KMS-11 (cell line): ENCODE results near the gene TSC22D1.
"Not testable (repeated sequence)": the region's sequence is repeated elsewhere in the genome, so short reads cannot be mapped to it uniquely, and the experiment has no call there.

Source experiments
- H2AFZ ChIP-seq: fragments of 200-600 bp; sonication (generic); 2 replicates; pipeline ENCODE4 v1.6.1; 2016; ENCODE audit warnings: antibody characterized with exemption, mixed run types, low read depth
- H3K27ac ChIP-seq: fragments of 200-600 bp; sonication (generic); 2 replicates; pipeline ENCODE4 v1.6.1; 2016; ENCODE audit warnings: mild to moderate bottlenecking, mixed run types
- H3K27me3 ChIP-seq: fragments of 200-600 bp; sonication (generic); 2 replicates; pipeline ENCODE4 v1.6.1; 2017; ENCODE audit warnings: mild to moderate bottlenecking, low read depth, mixed run types, moderate library complexity; ENCODE audit not compliant: insufficient read depth
- H3K36me3 ChIP-seq: fragments of 200-600 bp; sonication (generic); 2 replicates; pipeline ENCODE4 v1.6.1; 2017; ENCODE audit warnings: mild to moderate bottlenecking, mixed run types; ENCODE audit not compliant: insufficient read depth
- H3K4me1 ChIP-seq: fragments of 200-600 bp; sonication (generic); 2 replicates; pipeline ENCODE4 v1.6.1; 2016; ENCODE audit warnings: mild to moderate bottlenecking, low read depth, mixed run types; ENCODE audit not compliant: poor library complexity, severe bottlenecking
- H3K4me2 ChIP-seq: fragments of 200-600 bp; sonication (generic); 2 replicates; pipeline ENCODE4 v1.7.0; 2016; ENCODE audit warnings: mild to moderate bottlenecking, mixed run types
- H3K4me3 ChIP-seq: fragments of 200-600 bp; sonication (generic); IDR thresholded peaks from 2 replicates; pipeline ENCODE4 v1.6.1; 2017; ENCODE audit warnings: low read depth, low read length, mixed read lengths; ENCODE audit not compliant: insufficient read depth
- H3K79me2 ChIP-seq: fragments of 200-600 bp; sonication (generic); 2 replicates; pipeline ENCODE4 v1.6.1; 2016; ENCODE audit warnings: low read depth, mixed run types; ENCODE audit not compliant: insufficient read depth
- H3K9ac ChIP-seq: fragments of 200-600 bp; sonication (generic); 2 replicates; pipeline ENCODE4 v1.6.1; 2016; ENCODE audit warnings: mild to moderate bottlenecking, mixed run types
- H4K20me1 ChIP-seq: fragments of 200-600 bp; sonication (generic); 2 replicates; pipeline ENCODE4 v1.6.1; 2016; ENCODE audit warnings: mild to moderate bottlenecking, mixed run types; ENCODE audit not compliant: insufficient read depth
- CTCF ChIP-seq: fragments of 200-600 bp; sonication (generic); conservative IDR thresholded peaks from 2 replicates; pipeline ENCODE4 v1.6.1; 2017; ENCODE audit warnings: low read depth, mild to moderate bottlenecking, antibody characterized with exemption, low read length, moderate library complexity, mixed read lengths

TSC22D1 gene

DNA sequence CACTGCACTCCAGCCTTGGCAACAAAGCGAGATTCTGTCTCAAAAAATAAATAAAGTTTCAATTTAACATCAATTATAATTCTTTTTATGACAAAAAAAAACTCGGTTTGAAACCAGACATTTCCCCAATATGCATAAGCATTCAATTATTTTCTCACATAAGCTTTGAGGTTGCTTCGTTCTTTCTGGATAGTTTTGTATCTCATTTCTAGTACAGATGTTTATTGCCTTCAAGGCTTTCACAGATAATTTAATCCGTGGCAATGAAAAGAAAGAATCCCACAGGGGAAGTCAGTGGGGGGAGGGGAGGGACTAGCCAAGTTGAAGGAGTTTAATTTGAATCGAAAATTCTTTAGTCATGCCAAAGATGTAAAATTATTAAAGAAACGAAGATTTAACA is 29.6 kb upstream of the TSC22D1 start:
- H3K4me2 ChIP-seq = no peak overlapping the region
- no peak overlapping the region for H2AFZ ChIP-seq
- TF ChIP-seq CTCF = no peak
- H3K9ac ChIP-seq = no peak overlapping the region
- H3K36me3 ChIP-seq = no peaks in the 10 kb centered on the region
- H3K27me3 ChIP-seq = no peaks in the 10 kb centered on the region
- H3K27ac ChIP-seq = no peak overlapping the region
- no peaks in the 10 kb centered on the region for H3K79me2 ChIP-seq
- no peaks in the 10 kb centered on the region for H4K20me1 ChIP-seq
- H3K4me1 ChIP-seq = no peaks in the 10 kb centered on the region
- H3K4me3 ChIP-seq = no peak overlapping the region

GRCh38 chr13:44605275-44605674 is 29.1 kb upstream of the TSC22D1 start:
- H3K27me3 ChIP-seq = no peaks in the 10 kb centered on the region
- no peak overlapping the region for H3K4me2 ChIP-seq

GRCh38 chr13:44601586-44601985 is 25.5 kb upstream of the TSC22D1 start:
- no peak for TF ChIP-seq CTCF
- H2AFZ ChIP-seq = no peak overlapping the region
- H3K27me3 ChIP-seq = no peaks in the 10 kb centered on the region
- no peaks in the 10 kb centered on the region for H3K79me2 ChIP-seq
- H3K4me3 ChIP-seq = no peak overlapping the region
- no peak overlapping the region for H3K9ac ChIP-seq
- H3K4me2 ChIP-seq = no peak overlapping the region
- no peaks in the 10 kb centered on the region for H3K36me3 ChIP-seq
- no peaks in the 10 kb centered on the region for H3K4me1 ChIP-seq
- no peaks in the 10 kb centered on the region for H4K20me1 ChIP-seq
- H3K27ac ChIP-seq = no peak overlapping the region

More at GRCh38 chr13:44605275-44605674, 29.1 kb upstream of the TSC22D1 start:
- Histone ChIP-seq H3K36me3 (no peaks in the 10 kb centered on the region), H3K79me2 (no peaks in the 10 kb centered on the region), H3K4me1 (no peaks in the 10 kb centered on the region), H3K27ac (no peak overlapping the region), H3K9ac (no peak overlapping the region), H2AFZ (no peak overlapping the region), H3K4me3 (no peak overlapping the region), H4K20me1 (no peaks in the 10 kb centered on the region)
- TF ChIP-seq CTCF = no peak

- not testable (repeated sequence) for H3K27me3 ChIP-seq, H3K4me1 ChIP-seq, H3K9ac ChIP-seq, H4K20me1 ChIP-seq, H2AFZ ChIP-seq, H3K36me3 ChIP-seq, H3K27ac ChIP-seq, H3K79me2 ChIP-seq, H3K4me3 ChIP-seq, H3K4me2 ChIP-seq
These were observed 17.9 kb upstream of the TSC22D1 start for GRCh38 chr13:44593861-44594592.

GRCh38 chr13:44592216-44592847 is 16.2 kb upstream of the TSC22D1 start:
- Histone ChIP-seq H3K4me2 (no peak overlapping the region), H3K27me3 (no peaks in the 10 kb centered on the region), H3K36me3 (no peaks in the 10 kb centered on the region), H3K9ac (no peak overlapping the region), H3K27ac (no peak overlapping the region), H3K4me1 (no peaks in the 10 kb centered on the region), H3K4me3 (no peak overlapping the region), H2AFZ (no peak overlapping the region), H4K20me1 (no peaks in the 10 kb centered on the region), H3K79me2 (no peaks in the 10 kb centered on the region)
- no peak for TF ChIP-seq CTCF
